Inferior parietal cortex (tissue), 1 donor: ENCODE data around the gene NR5A1.

Experiments
- DNase-seq: peaks from one replicate; pipeline ENCODE4 v3.0.0-alpha.2; 2016; ENCODE audit errors: extremely low spot score

NR5A1 gene

DNA sequence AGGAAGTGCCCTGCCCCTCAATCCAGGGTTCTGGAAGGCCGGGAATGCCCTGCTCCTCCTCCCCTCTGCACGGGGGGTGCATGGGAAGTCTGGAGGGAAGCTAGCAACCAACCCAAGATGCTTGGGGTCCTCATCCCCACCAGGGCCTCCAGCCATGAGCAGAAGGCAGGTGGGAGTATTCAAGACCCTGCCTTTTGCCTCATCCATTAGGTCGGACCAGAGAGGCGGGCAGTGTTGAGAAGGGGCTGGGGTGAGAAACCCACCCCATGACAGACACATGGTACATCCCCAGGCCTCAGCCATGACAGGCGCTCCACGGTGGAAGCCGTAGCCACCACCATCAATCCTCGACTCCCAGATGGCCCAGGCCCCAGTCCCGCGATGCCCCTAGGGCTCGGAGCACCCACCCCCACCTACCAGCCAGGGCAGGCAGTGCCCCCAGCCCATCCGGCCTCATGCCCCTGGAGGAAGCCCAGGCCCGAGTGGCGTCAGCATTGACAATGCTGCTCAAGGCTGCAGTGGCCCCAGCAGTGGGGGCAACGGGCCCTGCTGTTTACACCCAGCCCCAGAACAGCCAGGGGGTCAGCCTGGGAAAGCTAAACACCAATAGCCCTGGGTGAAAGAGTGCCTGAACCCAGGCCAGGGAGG lies 8.6 kb downstream of the NR5A1 start:
- DNase-seq, result no peak

DNA sequence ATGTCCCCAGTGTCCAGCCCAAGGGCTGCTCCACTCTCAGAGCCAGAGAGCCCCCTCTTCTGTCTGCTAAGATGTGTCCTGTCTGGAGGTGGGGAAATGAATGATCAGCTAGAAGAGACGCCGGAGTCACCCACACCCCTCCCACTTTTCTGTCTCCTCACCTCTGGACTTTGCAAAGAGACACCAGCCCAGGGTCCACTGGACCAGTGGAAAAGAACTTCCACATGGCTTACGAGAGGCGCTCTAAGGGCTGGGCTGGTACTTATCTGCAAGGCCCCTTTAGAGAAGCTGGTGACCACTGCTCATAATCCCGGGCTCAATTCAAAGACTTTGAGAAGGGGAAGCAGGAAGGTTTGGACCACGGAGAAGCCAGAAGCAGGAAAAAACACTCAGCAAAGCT lies 9.2 kb downstream of the NR5A1 start:
- DNase-seq, result no peak

DNA sequence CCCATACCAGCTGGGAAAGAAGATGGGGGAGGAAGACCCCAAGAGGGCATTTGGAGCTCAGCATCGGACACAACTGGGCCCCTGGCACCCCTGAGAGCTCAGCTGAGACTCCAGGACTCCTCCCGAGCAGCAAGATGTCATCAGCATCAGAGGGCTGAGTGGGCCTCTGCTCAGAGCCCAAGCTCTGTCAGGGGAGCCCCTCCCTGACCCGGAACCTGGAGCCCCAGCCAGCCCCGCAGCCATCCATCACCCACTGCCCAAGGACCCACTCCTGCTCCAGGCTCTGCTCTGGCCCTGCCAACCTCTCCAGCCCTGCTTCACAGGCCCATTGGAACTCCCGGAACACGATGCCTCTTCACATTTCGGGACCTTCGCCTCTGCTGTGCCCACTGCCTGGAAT lies 9.8 kb downstream of the NR5A1 start:
- DNase-seq, result no peak

DNA sequence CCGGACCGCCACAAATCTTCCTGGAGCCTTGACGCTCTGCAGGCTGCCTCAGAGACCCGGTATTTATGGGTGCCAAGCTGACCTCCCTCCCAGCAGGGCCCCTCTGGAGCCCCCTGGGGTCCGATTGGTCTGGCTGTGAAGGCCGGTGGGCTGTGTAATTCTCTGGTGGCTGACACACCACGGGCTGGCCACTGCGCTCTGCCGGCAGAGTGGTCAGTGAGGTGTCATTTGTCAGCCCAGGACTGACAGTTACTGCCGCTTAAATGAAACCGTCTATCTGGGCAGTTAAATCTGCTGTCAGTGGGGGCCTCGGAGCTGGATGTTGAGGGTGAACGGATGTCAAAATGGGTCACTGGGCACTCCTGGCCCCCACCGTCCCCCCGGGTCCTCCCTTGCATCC lies 10.7 kb downstream of the NR5A1 start:
- DNase-seq, result no peak

DNA sequence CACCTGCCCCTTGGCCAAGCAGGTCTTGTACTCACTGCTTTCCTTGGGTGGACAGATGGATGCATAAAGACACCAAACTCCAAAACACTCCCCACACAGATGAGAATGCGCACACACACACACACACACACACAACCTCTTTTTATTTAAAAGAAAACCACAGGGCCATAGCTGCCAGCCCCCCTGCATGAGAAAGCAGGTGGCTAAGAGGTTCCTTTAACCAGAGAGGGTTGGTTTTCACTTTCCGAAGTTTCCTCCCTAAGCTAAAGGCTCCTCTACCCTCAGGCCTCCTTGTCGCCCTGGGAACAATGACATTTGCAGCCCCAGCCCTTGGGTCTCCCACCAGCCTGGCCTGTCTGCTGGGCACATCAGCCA lies 11.1 kb downstream of the NR5A1 start:
- DNase-seq, result no peak

DNA sequence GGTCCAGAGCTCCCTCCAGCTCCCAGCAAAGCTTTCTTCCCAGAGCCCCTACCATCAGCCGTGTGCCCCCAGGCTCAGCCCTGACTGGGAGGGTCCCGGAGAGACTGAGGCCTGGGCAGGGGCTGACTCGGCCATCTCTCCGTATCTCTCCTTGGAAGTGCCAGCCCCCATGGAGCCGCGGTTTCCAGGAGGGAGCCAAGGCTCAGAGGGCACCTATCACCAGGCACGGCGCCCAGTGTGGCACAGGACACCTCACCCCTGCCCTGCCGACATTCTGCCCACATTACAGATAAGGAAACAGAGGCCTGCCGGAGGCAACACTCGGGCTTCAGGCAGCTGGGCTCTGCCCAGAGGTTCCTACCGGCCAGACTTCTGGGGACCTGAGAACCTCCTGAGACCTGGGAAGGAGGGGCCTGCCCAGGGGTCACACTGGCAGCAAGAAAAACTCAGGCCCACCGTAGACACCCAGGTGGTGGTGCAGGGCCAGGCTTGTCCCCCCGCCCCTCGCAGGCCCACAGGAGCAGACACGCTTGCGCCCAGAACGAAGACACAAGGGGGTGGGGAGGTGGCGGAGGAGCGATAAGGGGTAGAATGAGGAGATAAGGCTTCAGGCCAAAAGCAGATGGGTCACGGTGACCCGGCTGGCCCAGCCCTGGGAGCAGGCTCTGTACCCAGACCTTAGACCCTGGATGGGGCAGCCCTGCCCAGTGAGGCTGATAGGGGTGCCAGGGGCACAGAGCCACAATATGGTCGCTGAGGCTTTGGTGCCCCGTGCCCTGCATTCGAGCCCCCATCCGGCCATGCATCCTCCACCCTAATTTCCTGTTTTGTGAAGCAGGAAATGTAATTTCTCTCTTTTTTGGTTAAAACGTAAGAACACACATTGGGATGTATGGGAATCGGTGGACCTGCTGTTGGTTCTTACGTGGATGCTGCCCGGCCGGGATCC lies 11.8 kb downstream of the NR5A1 start:
- DNase-seq, result no peak

DNA sequence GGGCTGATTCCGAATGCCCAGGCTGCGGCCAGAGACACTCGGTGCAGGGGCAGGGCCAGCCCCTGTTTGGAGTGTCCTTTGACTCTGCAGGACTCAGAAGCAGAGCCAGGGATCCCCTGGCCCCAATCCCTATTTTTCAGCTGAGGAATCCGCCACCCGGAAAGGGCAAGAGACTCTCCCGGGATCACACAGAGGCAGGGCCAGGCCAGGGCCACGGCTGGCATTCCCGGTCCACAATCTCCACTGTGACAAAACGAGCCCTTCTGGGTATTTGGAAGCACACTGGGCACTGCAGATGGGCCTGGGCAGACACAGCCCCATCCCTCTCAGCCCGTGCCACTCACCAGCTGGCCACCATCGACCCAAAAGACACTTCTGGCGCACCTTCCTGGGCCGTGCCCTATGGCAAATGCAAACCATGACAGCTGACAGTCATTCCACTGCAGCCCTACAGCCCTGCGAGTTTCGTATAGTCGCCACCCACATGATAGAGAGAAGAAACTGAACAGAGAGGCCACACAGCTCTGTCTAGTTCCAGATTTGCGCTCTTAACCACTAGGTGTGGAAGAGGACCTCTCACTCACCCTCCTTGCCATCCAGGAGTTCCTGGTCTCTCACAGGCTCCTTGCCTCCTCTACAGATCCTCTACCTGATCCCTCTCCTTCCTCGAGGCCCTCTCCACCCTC lies 13.3 kb downstream of the NR5A1 start:
- no peak for DNase-seq

DNA sequence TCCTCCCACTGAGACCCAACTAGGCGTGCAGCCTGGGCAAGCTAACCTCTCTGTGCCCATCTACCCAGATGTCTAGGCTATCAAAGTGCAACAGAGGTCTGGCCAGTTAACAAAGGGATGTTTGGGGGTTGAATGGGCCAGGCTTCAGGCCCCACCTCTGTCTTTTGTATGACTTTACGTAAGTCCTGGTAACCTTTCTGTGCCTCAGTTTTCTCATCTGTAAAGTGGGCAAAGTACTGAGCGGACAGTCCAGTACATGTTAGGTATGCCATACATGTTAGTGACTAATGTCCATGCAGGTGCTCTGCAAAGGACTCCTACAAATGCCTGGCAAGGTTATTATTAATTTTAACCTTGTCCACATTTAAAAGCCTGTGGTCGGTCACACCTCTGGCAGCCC lies 14.0 kb downstream of the NR5A1 start:
- DNase-seq, result no peak

DNA sequence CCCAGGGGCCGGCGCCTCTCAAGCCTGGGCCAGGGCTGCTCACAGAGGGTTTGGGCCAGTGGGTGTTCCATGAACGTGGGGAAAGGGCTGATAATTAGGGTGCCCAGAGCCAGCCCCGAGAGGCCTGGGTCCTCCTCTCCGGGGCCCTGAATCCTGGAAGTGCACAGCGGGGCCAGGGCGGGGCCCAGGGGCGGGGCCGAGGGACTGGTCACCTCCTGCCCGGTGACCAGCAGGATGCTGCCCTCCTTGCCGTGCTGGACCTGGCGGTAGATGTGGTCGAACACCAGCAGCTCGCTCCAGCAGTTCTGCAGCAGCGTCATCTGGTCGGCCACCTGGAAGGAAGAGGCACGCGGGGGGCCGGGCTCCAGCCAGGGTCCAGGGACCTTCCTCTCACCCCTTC lies 14.4 kb downstream of the NR5A1 start:
- DNase-seq, result no peak

DNA sequence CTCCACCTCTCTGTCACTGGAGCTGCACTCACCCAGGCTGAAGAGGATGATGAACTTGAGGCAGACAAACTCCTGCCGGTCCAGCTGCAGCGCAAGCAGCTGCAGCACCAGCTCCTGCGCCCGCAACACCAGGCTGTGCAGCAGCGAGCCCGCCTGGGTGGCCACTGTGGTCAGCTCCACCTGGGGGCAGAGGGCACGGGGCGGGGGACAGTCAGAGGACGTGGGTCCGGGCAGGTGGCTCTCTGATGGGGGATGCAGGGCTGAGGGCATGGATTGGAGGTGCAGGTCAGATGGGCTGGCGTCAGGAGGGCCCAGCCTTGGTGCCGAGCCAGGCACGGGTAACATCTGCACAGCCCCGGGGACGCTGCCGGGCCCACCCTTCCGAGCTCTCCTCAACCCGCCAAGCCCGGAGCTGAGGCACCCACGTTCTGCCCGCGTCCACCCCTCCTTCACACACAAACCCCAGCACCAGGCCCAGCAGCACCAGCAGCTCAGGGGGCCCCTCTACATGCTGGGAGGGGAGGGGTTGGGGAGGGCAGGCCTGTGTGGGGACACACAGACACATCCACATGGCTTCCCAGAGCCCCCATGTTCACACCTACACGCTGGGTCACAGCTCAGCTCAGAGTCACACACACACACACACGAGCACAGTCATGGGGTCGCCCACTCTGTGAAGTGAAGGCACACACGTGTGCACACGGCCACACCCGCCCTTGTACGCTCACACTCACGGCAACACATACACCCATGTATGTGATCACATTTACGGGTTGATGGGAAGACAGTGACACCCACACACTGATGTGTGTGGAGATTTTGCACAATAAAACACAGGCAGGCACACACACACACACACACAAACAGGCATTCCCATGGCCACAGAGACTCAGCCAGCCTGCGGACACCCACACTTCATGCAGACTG lies 15.9 kb downstream of the NR5A1 start:
- DNase-seq, result no peak

DNA sequence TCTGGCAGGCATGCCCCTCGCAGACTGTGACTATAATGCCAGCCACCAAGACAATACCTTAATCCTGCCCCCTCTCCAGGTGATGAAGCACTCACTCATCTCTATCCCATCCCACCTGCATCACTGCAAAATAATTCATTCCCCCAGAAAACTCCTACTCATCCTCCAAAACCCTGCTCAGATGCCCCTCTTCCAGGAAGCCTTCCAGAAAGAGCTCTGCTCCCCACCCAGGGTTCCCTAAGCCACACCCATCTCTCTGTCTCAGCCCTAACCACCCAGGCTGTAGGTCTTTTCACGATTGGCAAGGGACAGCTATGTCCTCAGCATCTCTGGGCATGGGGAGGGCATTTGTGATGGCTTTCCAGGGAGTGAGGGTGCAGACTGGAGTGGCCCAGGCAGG lies 17.2 kb downstream of the NR5A1 start:
- no peak for DNase-seq

DNA sequence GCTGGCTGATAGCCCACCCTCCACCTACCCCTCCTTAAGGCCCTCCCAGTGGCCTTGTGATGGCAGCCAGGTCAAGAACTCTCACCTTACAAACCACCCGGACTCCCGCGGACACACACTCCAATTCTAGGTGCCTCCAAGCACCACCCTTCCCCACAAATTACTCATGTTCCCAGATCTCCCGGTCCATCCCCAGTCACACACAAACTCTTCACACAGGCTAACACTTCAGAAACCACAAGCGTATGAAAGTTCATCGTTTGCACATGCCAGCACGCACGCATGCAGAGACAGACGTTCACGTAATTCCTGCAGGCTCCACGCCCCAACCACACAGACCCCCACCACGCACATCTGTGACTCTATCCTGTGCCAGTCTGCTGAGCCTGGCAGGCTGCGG lies 18.0 kb downstream of the NR5A1 start:
- no peak for DNase-seq

DNA sequence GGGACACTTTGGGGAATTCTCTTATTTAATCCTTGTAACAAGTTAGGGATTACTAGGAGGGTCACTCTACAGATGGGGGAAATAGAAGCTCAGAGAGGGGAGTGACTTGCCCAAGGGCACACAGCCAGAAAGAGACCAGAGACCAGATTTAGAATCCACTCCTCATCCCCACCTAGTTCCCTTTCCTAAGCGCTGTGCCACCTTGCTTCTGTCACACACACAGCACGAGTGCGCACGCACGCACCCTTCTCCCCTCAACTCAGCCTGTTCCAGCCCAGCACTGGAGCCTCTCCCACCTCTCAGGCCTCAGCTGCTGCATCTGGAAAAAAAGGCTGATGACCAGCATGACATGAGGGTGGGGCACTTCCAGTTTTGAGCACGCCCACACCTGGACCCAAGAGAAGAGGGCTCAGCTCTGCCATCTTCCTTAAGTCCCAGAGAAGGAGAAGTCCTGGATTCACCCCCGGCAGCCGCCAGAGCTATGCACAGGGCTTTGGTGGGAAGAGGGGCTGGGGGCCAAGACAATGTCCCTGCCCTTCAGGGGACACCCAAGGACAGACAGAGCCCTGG lies 18.5 kb downstream of the NR5A1 start:
- no peak for DNase-seq

DNA sequence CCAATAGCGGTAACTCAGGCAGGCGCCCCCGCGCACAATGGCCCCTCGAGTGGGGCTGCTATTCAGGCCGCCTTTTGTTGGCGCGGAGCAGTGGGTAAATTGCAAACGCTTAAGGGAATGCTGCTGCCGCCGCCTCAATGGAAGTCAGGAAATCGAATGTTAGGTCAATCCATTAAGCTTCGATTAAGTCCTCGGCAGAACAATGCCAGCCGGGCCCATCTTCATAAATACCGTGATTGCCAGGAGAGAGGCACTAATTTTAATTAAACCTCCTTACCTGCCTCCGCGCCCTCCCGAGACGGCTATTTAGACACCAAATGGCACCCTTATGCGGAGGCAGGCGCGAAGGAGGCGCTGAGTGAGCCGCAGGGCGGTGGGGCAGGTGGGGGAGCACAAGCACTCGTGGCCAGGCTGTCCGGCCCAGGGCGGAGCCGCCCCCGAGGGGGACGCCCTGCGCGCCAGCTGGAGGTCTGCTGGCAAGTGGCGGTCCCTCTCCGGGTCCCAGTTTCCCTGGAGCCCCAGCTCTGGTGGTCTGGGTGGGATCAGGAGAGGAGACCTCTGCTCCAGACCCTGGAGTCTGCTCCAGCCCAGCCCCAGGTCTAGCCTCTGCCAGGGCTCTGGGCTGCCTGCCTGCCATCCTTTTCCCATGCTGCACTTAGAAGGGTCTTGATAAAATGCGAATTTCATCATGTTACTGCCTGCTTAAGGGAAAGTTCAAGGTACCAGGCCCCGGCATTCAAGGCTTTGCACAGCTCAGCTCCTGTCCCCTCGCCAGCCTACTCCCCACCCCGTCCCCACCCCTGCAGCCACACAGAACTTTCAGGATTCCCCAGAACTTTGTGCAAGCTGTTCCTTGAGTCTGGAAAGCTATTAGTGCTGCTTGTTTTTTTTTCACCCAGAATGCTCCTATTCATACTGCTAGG lies 19.7 kb downstream of the NR5A1 start:
- no peak for DNase-seq

DNA sequence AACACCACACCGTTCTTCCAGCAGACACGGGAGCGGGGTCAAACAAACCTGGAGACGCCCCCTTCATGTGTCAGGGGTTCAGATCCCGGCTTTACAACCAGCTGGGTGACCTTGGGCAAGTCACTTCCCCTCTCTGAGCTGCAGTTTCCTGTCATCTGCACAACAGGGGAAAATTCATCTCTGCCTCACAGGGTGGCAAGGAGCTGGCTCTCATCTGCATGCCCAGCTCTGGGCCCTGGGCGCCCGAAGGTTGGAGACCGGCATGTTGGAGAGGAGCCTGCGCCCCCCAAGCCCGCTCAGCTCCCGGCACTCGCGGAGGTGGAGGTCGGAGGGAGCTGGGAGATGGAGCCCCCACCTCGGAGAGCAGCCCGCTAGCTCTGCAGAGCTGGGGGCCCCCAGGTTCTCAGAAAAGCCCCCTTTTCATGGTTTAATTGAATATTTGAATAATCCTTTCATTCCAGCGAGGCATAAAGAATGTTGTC lies 20.4 kb downstream of the NR5A1 start:
- no peak for DNase-seq

DNA sequence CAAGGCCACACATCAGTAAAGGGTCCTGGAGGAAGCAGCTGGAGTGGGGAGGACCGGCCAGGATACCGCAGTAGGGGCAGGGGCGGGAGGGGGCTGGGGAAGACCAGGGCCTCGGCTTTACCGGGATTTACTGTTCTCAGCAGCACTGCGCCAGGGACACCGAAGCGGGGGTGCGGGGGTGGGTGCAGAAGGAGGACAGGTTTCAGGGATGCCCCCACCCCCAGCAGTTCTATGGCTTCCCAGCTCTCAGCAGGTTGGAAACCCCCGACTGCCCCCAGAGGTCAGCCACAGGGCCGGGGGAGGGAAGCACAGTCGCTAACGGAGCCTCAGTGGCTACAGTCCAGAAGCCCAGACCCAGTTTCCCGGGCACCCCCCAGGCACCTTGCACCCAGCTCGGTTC lies 21.3 kb downstream of the NR5A1 start:
- no peak for DNase-seq

DNA sequence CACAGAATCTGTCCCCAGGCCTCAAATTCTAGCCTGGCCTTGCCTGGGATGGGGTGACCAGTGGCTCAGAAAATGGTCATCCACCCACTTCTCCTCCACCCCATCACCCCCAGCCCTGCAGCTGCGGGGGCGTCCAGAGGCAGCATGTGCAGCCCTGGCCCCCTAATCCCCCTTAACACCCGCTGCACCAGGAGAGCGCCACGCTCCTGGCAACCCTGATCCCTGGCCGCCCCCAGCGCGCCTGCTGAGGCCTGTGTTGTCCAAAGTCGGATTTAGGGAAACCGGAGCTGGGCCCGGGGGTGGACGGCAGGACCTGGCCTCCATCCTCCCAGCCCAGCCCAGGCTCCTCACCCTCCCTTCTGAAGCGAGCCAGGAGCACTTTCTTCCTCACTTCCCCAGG lies 22.0 kb downstream of the NR5A1 start:
- no peak for DNase-seq

DNA sequence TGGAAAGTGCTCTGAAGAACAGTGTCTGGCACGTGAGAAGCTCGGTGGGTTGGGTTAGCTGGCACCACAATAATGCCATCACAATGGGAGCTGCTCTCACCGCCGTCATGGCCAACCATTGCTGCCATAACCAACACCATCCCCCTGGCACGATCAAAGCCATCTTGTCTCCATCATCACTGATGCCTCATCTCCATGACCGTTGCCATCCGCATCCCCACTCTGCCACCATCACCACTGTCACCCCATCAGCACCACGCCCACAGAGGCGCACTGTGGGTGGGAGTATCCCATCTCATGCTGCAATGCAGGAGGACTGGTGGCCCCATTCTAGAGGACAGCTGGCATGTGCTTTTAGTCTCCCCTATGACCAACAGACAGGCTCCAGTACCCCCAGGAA lies 23.7 kb downstream of the NR5A1 start:
- DNase-seq, result no peak

DNA sequence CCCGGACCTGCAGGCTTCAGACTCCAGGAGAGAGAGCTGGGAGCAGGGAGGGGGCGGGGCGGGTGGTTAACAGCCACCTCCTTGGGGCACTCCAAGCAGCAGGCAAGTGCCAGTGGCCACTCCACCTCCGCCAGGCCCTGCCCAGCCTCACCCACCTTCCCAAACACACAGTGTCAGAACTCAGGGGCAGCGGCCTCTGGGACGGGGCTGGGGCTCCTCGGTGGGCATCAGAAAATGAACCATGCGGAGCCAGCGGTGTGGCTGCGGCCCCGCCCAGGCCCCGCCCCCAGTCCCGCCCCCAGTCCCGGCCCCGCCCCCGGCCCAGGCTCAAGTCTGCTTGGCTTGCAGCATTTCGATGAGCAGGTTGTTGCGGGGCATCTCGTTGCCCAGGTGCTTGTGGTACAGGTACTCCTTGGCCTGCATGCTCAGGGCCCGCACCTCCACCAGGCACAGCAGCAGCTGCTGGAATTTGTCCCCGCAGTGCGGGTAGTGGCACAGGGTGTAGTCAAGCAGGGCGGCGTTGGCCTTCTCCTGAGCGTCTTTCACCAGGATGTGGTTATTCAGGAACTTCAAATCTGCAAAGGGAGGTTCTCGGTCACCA lies 24.7 kb downstream of the NR5A1 start:
- no peak for DNase-seq

DNA sequence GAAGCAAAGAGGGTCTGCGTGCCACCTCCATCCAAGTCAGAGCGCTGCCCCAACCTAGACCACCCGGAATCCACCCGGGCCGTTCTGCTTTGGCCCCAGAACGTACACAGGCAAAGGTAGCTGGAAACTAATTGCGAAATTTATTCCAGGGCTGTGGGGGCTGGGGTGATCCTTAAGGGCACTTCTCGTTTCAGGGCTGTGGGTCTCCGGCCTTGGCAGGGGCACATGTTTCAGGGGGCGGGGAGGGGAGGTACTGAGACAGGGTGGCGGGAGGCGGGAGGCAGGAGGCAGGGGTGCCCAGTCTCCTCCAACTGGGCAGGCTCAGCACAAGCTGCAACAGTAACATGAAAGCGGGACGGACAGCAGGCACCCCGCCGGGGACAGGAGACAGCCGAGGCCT lies 26.1 kb downstream of the NR5A1 start:
- DNase-seq, result no peak
